RWPE1 (cell line): ENCODE data around the gene ANTXRL.

Experiments used
- CTCF ChIA-PET: fragments of 350-600 bp; sonication (Branson Sonifier 250); formaldehyde crosslinking; extraction: SDS; loops from one replicate; lab custom pipeline; 2021; lab: Yijun Ruan, JAX
- POLR2A ChIA-PET: fragments of 400-600 bp; formaldehyde crosslinking; extraction: SDS; loops from one replicate; lab custom pipeline; 2020; ENCODE audit warnings: antibody characterized with exemption; ENCODE audit not compliant: low non-redundant PET; lab: Yijun Ruan, JAX
- DNase-seq: peaks from one replicate; pipeline ENCODE4 v3.0.0; 2012; ENCODE audit warnings: low spot score
- H3K27ac ChIP-seq: fragments of 450-650 bp; 2 replicates; pipeline ENCODE4 v1.5.1; 2017
- TF ChIP-seq, protein P1 (sequence below): fragments of 450-650 bp; conservative IDR thresholded peaks from 2 replicates; pipeline ENCODE4 v1.5.1; 2017; ENCODE audit warnings: low read depth, mild to moderate bottlenecking

ANTXRL gene

GRCh38 chr10:46286991-46287693 is at the start of gene ANTXRL:
Gene ANTXRL, plus strand, starts transcription at chr10:46286997. Its CDS starts 266 bp downstream, at chr10:46287263.
- peak within 1 kb of the TSS; percentile 16; the same call in 1 of the 2 replicates for H3K27ac ChIP-seq
- TF ChIP-seq, protein P1, sequence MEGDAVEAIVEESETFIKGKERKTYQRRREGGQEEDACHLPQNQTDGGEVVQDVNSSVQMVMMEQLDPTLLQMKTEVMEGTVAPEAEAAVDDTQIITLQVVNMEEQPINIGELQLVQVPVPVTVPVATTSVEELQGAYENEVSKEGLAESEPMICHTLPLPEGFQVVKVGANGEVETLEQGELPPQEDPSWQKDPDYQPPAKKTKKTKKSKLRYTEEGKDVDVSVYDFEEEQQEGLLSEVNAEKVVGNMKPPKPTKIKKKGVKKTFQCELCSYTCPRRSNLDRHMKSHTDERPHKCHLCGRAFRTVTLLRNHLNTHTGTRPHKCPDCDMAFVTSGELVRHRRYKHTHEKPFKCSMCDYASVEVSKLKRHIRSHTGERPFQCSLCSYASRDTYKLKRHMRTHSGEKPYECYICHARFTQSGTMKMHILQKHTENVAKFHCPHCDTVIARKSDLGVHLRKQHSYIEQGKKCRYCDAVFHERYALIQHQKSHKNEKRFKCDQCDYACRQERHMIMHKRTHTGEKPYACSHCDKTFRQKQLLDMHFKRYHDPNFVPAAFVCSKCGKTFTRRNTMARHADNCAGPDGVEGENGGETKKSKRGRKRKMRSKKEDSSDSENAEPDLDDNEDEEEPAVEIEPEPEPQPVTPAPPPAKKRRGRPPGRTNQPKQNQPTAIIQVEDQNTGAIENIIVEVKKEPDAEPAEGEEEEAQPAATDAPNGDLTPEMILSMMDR, result no peak
- ChIA-PET POLR2A (no interaction called here), CTCF (no interaction called here)
- DNase-seq, result no peak

- ChIA-PET POLR2A (no interaction called here), CTCF (no interaction called here)
- H3K27ac ChIP-seq, result no peak overlapping the region
- TF ChIP-seq, protein P1, result no peak
- no peak for DNase-seq
Observed at GRCh38 chr10:46237815-46238510, 48.8 kb upstream of the ANTXRL start.

- CTCF ChIA-PET, result no interaction called here
- TF ChIP-seq, protein P1, result no peak
- POLR2A ChIA-PET, result no interaction called here
- no peak overlapping the region for H3K27ac ChIP-seq
- DNase-seq, result no peak
Observed at GRCh38 chr10:46239247-46239646, 47.5 kb upstream of the ANTXRL start.

GRCh38 chr10:46239993-46240683 is 46.7 kb upstream of the ANTXRL start:
- no peak overlapping the region for H3K27ac ChIP-seq
- POLR2A ChIA-PET, result no interaction called here
- CTCF ChIA-PET, result no interaction called here
- TF ChIP-seq, protein P1, result no peak
- DNase-seq, result no peak

GRCh38 chr10:46240684-46241565 is 45.9 kb upstream of the ANTXRL start:
- POLR2A ChIA-PET, result no interaction called here
- no peak for DNase-seq
- H3K27ac ChIP-seq, result no peak overlapping the region
- TF ChIP-seq, protein P1, result no peak
- CTCF ChIA-PET, result no interaction called here
